Measurements from ENCODE around the gene MED25.

The MED25 gene

GRCh38 chr19:49859682-49860335 is 41.7 kb downstream of the MED25 start:
- no peak for DNase-seq

DNA sequence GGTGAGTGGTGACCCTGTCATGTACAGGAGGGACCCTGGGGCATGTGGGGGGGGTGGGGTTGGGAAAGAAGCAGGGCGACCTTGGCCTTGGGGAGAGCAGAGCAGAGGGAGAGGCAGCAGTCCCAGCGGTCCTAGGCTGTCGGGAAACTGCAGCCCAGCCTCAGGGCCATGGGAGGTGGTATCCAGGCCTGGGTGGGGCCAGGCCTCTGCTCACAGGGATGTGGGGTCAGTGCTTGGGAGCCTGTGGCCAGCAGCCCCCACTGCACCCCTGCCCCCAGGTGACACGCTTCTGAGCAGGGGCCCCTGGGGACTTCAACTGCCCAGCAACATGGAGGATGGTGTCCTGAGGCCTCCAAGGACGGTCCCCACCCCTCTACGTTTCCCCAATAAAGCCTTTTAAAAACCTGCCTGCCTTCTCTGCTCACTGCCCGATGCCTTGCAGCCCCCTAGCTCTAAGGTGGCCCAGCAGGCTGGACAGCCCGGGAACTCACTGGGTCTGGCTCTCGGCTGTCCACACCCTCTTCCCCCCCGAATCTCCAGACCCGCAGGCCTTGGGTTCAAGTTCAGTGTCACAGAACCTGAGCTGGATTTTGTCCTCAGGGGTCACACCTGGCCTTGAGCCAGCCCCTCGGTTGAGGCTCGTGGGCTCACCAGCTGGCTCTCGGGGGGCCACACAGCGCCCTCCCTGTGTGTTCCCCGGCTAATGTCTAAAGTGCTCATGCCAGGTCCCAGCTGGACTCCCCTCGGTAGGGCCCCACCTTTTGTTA is 42.4 kb downstream of the MED25 start:
- no peak for DNase-seq

DNA sequence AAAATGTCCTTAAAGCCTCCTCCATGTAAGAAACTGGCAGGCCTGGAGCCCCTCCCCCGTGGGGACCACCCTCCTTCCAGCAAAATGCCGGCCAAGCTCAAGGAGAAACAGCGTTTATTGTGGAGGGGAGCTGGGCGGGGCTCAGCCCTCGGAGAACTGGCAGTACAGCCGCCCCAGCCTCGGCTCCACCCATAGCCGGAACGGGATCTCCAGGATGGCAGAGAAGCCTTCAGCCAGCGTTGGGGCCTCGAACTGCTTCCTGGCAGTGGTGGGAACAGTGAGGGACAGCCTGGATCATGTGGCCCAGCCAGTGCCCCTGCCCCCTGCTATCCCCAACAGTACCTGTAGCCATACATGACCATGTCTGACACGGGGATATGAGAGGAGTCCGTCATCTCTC is 43.0 kb downstream of the MED25 start:
- no peak for DNase-seq

GRCh38 chr19:49861541-49862378 is 43.7 kb downstream of the MED25 start:
- DNase-seq, result no peak

DNA sequence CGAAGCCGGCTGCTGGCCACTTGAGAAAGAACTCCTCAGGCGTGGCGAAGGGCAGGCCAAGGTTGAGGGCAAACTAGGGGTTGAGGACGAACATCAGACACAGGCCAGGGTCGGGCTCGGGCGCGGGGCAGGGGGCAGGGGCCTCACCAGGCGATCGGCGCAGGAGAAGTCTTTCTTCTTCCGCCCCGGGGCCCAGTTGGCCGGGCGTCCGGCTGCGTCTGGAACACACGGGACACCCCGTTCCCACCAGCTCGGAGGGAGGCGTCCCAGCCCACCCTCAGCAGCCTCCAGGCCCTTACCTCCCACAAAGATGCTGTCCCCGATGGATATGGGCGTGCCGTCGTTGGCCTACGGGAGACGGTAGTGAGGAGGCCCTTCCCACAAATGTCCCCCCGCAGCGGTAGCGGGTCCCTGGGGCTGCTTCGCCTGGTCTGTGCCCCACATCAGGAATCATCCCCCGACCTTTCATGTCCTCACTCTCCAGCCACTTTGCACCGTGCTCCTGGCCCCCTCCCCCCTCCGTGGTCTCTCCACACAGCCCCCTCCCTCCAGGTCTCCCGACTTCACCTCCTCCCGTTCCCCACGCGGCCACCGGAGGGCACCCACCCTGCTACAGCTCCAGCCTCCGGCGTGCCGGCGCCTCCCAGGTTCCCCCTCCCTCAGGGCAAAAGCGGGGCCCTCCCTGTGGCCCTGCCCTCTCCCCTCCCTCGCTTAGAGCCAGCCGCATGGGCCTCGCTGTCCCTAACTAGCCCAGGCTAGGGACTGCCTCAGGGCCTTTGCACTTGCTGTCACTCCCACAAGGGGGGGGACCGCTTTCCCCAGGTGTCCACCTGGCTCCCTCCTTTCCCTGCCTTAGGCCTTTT is 44.5 kb downstream of the MED25 start:
- DNase-seq, result no peak

- no peak for DNase-seq
These were observed 45.3 kb downstream of the MED25 start for GRCh38 chr19:49863254-49863934.

GRCh38 chr19:49863935-49864320 is 45.8 kb downstream of the MED25 start:
- DNase-seq, result no peak

DNA sequence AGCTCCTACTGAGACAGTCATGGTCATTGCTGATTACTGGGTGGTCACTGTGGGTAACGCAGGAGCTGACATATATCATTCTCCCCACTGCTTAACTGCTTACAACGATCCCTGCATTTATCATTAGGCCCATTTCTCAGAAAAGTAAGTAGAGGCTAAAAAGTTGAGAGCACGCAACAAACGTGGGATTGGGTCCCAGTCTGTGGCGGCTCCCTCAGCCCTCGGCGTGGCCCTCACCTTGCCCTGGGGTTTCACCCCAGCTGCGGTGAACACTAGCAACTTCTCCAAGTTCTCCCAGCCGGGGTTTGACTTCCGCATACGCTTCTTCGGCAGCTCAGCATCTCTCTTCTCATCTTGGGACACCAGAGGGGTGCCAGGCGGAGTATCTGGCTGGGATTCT is 46.8 kb downstream of the MED25 start:
- no peak for DNase-seq

DNA sequence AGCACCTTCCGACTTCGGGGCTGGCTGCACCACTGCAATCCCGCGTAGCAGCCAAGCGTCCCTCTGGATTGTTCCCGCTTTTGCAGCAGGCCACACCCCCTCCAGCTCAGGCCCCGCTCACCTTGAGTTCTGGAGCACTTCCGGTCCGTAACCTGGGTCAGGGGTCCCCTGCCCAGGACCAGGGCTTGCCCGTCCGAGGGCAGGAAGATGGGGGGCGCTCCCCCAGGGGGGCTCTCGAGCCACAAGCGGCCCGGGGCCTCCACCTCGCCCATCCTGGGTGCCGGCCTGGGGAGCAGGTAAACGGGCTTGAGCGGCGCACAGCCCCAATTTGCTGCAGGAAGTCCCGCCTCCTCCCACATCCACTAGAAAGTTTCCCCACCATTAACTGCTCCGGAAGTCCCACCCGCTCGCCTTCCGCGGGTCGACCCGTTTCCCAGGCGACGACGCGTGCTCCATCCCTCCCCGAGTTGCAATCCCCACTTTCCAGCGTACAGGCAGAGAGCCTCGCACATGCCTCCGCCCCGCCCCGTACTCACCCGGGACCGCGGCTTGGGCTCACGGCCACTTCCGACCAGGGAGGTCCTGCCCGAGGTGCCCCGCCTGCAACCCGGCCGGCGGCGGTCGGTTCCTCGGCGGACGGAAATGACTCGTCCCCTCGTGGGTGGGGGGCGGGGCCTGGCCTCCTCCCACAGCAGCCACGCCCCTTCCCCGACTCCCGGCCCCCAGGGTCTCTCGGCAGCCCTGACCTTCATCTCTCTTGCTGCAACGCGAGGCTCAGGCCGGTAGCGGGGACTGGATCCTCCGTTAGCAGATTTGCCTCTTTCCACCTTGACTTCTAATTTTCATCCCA is 49.1 kb downstream of the MED25 start, which contains the start of gene PNKP:
TSS of gene PNKP (minus strand) at position 644 of the 850 bp plus-strand sequence. CDS start at position 272, 372 bp downstream.
- DNase-seq, result peak; percentile 89

- no peak for DNase-seq
These were observed 51.0 kb downstream of the MED25 start for GRCh38 chr19:49869009-49869483.

DNA sequence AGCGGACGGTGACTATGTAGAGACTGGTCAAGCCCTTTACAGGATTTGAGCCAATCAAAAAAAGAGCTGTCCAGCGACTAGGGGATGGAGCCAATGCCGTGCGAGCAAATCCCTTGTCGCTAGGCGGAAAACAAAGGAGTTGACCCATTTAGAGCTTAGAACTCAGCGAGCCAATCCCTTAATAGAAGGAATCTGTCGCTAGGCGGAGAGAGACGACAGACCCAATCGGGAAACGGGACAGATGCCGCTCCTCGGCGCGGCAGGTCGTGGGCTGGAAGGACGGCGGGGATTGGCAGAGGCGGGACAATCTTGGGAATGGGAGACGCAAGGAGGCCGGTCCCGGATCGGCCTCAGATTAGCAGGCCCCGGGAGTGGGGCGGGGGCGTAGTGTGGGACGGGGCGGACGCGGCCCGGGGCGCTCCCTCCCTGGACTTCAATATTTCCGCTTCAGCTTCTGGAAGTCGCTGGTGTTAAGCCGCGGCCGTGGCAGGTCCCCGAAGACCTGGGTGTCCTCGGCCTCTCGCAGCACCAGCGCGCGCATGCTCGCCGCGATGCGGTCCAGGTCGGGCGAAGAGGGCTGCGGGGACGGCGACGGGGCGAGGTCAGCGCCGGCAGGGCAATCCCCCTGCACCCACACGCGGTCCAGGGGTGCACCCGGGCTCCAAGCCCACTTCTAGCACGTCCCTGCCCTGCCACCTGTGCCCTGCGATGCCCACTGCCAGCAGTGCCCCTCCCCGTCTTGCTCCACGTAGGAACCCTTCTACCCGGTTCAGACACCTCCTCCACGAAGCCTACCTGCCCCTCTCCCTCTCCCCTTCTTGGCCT is 51.6 kb downstream of the MED25 start:
- peak; percentile 99 for DNase-seq

DNA sequence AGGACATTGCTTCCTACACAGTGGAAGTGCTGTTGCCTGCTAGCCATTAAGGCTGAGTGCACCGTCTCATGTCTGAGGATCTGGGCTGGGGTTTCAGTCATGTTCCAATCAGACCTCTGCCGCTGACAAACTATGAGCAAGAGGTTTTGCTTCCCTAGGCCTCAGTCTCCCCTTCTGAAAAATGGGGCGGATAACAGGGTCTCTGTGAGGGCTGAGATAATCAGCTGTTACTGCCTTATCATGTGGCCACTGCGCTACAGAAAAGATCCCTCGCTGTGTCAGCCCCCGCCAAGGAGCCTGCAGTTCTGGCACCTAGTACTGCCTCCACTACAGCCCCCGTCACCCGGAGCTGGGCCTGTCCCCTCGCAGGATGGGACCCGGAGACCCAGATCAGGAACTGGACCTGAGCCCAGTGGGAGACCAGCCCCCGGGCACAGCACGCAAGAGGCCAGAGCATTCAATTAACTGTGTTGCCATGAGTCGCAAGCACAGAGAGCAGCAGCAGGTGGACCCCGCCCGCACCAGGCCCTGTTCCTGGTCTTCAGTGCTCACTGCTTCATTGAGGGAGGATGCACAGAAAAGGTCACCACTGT is 52.3 kb downstream of the MED25 start:
- DNase-seq, result no peak

DNA sequence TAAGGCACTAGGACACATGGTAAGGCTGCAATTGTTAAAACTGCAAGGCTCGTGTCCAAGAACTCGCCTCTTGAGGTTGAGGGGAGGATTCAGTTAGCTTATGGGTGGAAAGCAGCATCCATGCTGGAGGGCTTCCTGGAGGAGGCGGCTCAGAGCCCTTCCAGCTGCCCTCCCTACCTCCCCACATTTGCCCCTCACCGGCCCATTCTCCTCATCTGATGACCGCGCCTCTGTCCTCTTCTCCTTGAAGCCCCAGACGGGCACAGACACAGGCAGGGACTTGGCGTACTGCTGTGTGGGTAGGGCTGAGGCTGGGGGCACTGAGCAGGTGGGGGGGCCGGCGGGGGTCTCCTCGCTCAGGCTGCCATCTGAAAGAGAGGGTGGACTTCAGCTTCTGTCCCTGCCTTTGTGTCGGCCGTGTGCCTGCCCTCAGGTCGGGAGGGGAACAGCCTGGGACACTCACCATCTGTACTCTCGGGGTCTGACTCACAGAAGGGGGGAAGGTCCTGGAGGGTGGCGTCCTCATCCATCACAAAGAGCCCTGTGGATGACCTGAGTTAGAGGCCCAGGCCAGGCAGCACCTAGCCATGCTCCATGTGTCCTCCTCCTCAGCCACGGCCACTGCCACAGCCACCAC is 53.4 kb downstream of the MED25 start:
- DNase-seq, result no peak

- DNase-seq, result no peak
These were observed 54.4 kb downstream of the MED25 start for GRCh38 chr19:49872245-49873128.

GRCh38 chr19:49873129-49873521 is 55.0 kb downstream of the MED25 start:
- DNase-seq, result no peak

- DNase-seq, result no peak
These were observed 55.7 kb downstream of the MED25 start for GRCh38 chr19:49873834-49874233.

DNA sequence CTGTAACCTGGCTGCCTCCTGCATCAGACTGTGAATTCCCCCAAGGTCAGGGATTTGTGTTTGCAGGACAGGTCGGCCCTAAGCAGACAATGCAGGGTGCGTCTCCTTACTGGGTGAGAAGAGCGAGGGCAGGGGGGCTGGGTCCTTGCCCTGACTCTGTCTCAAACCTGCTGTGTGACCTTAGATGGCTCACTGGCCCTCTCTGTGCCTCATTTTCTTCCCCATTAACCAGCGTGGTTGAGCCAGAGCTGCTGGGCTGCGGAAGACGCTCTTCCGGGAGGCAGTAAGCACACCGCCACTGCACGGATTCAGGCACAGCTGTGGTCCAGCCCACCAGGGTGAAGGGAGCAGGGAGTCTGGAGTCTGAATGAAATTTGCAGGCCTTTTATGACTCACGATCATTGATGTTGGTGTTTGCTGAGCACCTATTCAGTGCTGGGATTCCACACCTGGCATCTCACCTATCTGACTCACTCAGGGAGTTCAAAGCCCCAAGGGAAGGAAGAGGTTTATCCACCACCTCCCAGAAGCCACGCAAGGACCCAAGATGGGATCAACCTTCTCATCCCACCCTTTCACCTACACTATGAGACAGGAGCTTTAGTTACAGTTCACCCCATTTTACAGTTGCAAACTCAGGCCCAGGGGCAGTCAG is 56.5 kb downstream of the MED25 start:
- DNase-seq, result no peak
